Dedifferentiated amniotic fluid mesenchymal stem cell (primary cell): ENCODE measurements around the gene FLVCR1.
"Not testable (repeated sequence)": the region's sequence is repeated elsewhere in the genome, so short reads cannot be mapped to it uniquely, and the experiment has no call there.

Experiments
- DNase-seq: peaks from one replicate; pipeline ENCODE4 v3.0.0-alpha.2; 2016; ENCODE audit errors: extremely low spot score

The FLVCR1 gene

GRCh38 chr1:212857992-212858460, at the start of gene FLVCR1:
FLVCR1 (plus strand) TSS chr1:212858275; CDS start chr1:212858453, 178 bp downstream.
- DNase-seq, result peak; percentile 95

- DNase-seq, result no peak
Observed at GRCh38 chr1:212814537-212815334, 43.3 kb upstream of the FLVCR1 start.

GRCh38 chr1:212816567-212817278, 41.4 kb upstream of the FLVCR1 start:
- no peak for DNase-seq

- no peak for DNase-seq
Observed at GRCh38 chr1:212819726-212820125, 38.3 kb upstream of the FLVCR1 start.

GRCh38 chr1:212820969-212821368, 37.1 kb upstream of the FLVCR1 start:
- DNase-seq, result no peak

- no peak for DNase-seq
Observed at GRCh38 chr1:212822956-212823355, 35.1 kb upstream of the FLVCR1 start.

GRCh38 chr1:212824201-212824600, 33.9 kb upstream of the FLVCR1 start:
- DNase-seq, result no peak

- DNase-seq, result no peak
Observed at GRCh38 chr1:212825798-212826452, 32.1 kb upstream of the FLVCR1 start.

GRCh38 chr1:212827171-212827776, 30.8 kb upstream of the FLVCR1 start:
- DNase-seq, result no peak

- no peak for DNase-seq
Observed at GRCh38 chr1:212827831-212828278, 30.2 kb upstream of the FLVCR1 start.

GRCh38 chr1:212828395-212828794, 29.7 kb upstream of the FLVCR1 start:
- no peak for DNase-seq

- DNase-seq, result not testable (repeated sequence)
Observed at GRCh38 chr1:212833211-212834207, 24.6 kb upstream of the FLVCR1 start.

- DNase-seq, result no peak
Observed at GRCh38 chr1:212838145-212838544, 19.9 kb upstream of the FLVCR1 start.

GRCh38 chr1:212844521-212844920, 13.6 kb upstream of the FLVCR1 start:
- DNase-seq, result not testable (repeated sequence)

- no peak for DNase-seq
Observed at GRCh38 chr1:212847549-212847948, 10.5 kb upstream of the FLVCR1 start, which contains the start of gene SPATA45. SPATA45 (minus strand) TSS chr1:212847649; CDS start chr1:212836149, 11,500 bp downstream.

GRCh38 chr1:212852105-212852688, 5.9 kb upstream of the FLVCR1 start:
- no peak for DNase-seq

- DNase-seq, result no peak
Observed at GRCh38 chr1:212853658-212854057, 4.4 kb upstream of the FLVCR1 start.

GRCh38 chr1:212856755-212857154, 1.3 kb upstream of the FLVCR1 start:
- DNase-seq, result no peak

GRCh38 chr1:212858461-212859265, 588 bp downstream of the FLVCR1 start:
- peak; percentile 16 for DNase-seq
